ENCODE results near the gene EARS2.

EARS2 gene

DNA sequence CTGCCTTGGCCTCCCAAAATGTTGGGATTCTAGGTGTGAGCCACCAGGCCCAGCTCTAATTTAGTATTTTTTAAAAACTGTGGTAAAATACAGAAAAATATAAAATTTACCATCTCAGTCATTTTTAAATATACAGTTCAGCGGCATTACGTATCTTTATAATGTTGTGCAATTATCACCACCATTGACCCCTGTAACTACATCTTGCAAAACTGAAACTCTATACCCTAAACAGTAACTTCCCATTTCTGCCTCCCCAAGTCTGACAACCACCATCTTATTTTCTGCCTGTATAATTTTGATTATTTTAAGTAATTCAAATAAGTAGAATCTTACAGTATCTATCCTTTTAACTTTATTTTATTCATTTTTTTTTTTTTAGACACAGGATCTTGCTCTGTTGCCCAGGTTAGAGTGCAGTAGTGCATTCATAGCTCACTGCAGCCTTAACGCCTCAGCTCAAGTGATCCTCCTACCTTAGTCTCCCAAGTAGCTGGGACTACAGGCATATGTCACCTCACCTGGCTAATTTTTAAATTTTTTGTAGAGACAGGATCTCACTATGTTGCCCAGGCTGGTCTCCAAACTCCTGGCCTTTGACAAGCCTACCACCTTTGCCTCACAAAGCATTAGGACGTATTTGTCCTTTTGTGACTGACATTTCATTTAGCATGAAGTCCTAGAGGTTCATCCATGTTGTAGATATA is 36.0 kb downstream of the EARS2 start:
- CTCF ChIA-PET = interaction anchor here (1.0 kb wide), 1 partner anchor 35 kb away, joined by 3 read pairs; no protein-coding TSS in a partner anchor
- POLR2A ChIA-PET = interaction anchor here (0.7 kb wide), 1 partner anchor 11 kb away, joined by 3 read pairs; the partner anchor contains the start of gene GGA2
- TF ChIP-seq L3MBTL2 (conservative IDR thresholded peaks at IDR 0.05) = no peak
- no peak for TF ChIP-seq TARDBP (IDR thresholded peaks at IDR 0.05)
- no peak for TF ChIP-seq FOXA1 (IDR thresholded peaks at IDR 0.05)
- TF ChIP-seq ELF4 (IDR thresholded peaks at IDR 0.05) = no peak
- TF ChIP-seq BHLHE40 (IDR thresholded peaks at IDR 0.05; ENCODE audit: borderline replicate concordance) = no peak
- TF ChIP-seq ARNT (IDR thresholded peaks at IDR 0.05) = no peak
- TF ChIP-seq HDGF (IDR thresholded peaks at IDR 0.05; ENCODE audit: borderline replicate concordance) = no peak
- TF ChIP-seq CTBP1 (IDR thresholded peaks at IDR 0.05; ENCODE audit: borderline replicate concordance) = no peak
- TF ChIP-seq, protein P1, sequence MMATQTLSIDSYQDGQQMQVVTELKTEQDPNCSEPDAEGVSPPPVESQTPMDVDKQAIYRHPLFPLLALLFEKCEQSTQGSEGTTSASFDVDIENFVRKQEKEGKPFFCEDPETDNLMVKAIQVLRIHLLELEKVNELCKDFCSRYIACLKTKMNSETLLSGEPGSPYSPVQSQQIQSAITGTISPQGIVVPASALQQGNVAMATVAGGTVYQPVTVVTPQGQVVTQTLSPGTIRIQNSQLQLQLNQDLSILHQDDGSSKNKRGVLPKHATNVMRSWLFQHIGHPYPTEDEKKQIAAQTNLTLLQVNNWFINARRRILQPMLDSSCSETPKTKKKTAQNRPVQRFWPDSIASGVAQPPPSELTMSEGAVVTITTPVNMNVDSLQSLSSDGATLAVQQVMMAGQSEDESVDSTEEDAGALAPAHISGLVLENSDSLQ (IDR thresholded peaks at IDR 0.05) = no peak
- no peak for TF ChIP-seq SP1 (IDR thresholded peaks at IDR 0.05)
- no peak for TF ChIP-seq ZNF384 (IDR thresholded peaks at IDR 0.05)
- TF ChIP-seq SUZ12 (IDR thresholded peaks at IDR 0.05) = no peak
- no peak for TF ChIP-seq FOXK2 (IDR thresholded peaks at IDR 0.05)
- no peak for TF ChIP-seq LEF1 (IDR thresholded peaks at IDR 0.05; ENCODE audit: borderline replicate concordance)
- no peak for DNase-seq (ENCODE audit: extremely low spot score)

DNA sequence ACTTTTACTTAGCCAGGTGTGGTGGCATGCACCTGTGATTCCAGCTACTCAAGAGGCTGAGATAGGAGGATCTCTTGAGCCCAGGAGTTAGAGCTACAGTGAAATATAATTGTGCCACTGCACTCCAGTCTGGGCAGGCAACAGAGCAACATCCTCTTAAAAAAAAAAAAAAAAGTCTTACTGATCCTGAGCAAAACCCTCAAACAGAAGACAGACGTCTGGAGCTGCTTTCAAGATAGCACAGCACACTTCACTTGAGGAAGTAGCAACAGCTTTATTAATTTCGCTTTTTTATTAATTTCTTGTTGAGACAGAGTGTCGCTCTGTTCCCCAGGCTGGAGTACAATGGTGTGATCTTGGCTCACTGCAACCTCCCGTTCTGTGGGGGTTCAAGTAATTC is 36.6 kb downstream of the EARS2 start:
- no peak for DNase-seq (ENCODE audit: extremely low spot score)
- TF ChIP-seq LEF1 (IDR thresholded peaks at IDR 0.05; ENCODE audit: borderline replicate concordance) (no peak), FOXM1 (IDR thresholded peaks at IDR 0.05; ENCODE audit: borderline replicate concordance) (no peak), ELF4 (IDR thresholded peaks at IDR 0.05) (no peak), ZNF384 (IDR thresholded peaks at IDR 0.05) (no peak), L3MBTL2 (conservative IDR thresholded peaks at IDR 0.05) (no peak), HDGF (IDR thresholded peaks at IDR 0.05; ENCODE audit: borderline replicate concordance) (no peak), ARNT (IDR thresholded peaks at IDR 0.05) (no peak), SUZ12 (IDR thresholded peaks at IDR 0.05) (no peak), SP1 (IDR thresholded peaks at IDR 0.05) (no peak), NFRKB (IDR thresholded peaks at IDR 0.05) (no peak), FOXA1 (IDR thresholded peaks at IDR 0.05) (no peak), FOXK2 (IDR thresholded peaks at IDR 0.05) (no peak), BHLHE40 (IDR thresholded peaks at IDR 0.05; ENCODE audit: borderline replicate concordance) (no peak)
- TF ChIP-seq, protein P1 (IDR thresholded peaks at IDR 0.05) = no peak
- POLR2A ChIA-PET = interaction anchor here (0.7 kb wide), 1 partner anchor 10 kb away, joined by 3 read pairs; the partner anchor contains the start of gene GGA2
- CTCF ChIA-PET = interaction anchor here (1.0 kb wide), 1 partner anchor 35 kb away, joined by 3 read pairs; no protein-coding TSS in a partner anchor

DNA sequence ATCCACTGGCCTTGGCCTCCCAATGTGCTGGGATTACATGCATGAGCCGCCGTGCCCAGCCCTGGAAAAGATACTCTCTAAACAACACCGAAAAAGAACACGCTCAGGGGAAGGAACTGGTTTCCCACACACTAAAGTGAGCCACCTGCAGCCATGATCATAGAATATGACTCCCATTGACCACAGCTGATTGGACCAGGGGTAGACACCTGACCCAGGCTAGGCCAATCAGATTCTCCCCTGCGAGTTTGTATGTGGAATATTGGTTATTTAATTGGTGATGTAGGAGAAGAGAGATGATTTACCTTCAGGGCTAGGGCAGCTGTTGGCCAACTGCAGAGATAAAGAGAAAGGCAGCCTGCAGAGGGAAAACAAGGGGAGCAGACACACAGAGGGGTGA is 37.9 kb downstream of the EARS2 start:
- POLR2A ChIA-PET = no interaction called here
- CTCF ChIA-PET = no interaction called here
- no peak for DNase-seq (ENCODE audit: extremely low spot score)
- TF ChIP-seq LEF1 (IDR thresholded peaks at IDR 0.05; ENCODE audit: borderline replicate concordance) = no peak
- TF ChIP-seq CTBP1 (IDR thresholded peaks at IDR 0.05; ENCODE audit: borderline replicate concordance) = no peak
- no peak for TF ChIP-seq L3MBTL2 (conservative IDR thresholded peaks at IDR 0.05)
- no peak for TF ChIP-seq HDGF (IDR thresholded peaks at IDR 0.05; ENCODE audit: borderline replicate concordance)
- TF ChIP-seq, protein P1 (IDR thresholded peaks at IDR 0.05) = no peak
- no peak for TF ChIP-seq TARDBP (IDR thresholded peaks at IDR 0.05)
- no peak for TF ChIP-seq ELF4 (IDR thresholded peaks at IDR 0.05)
- no peak for TF ChIP-seq FOXK2 (IDR thresholded peaks at IDR 0.05)
- TF ChIP-seq FOXM1 (IDR thresholded peaks at IDR 0.05; ENCODE audit: borderline replicate concordance) = no peak
- TF ChIP-seq FOXA1 (IDR thresholded peaks at IDR 0.05) = no peak

DNA sequence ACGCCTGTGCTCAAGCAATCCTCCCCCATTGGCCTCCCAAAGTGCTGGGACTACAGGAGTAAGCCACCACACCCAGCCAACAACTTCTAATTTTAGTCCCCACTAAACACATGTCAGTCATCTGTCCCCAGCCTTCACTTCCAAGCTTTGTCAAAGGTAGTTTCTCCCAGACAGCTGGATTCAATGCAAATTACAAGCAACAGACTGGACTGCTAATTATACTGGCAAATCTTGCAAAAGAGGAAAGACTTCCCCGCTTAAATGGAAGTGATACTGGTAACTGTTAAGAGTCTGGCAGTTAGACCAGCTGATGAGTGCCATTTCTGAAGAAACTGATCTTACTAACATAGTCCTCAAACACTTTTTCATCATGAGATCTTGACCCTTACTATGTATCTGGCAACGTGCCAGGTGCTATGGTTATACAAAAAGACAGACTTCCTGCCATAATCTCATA is 38.7 kb downstream of the EARS2 start:
- no peak for TF ChIP-seq ARNT (IDR thresholded peaks at IDR 0.05)
- TF ChIP-seq CTBP1 (IDR thresholded peaks at IDR 0.05; ENCODE audit: borderline replicate concordance) = no peak
- no peak for TF ChIP-seq HDGF (IDR thresholded peaks at IDR 0.05; ENCODE audit: borderline replicate concordance)
- TF ChIP-seq FOXK2 (IDR thresholded peaks at IDR 0.05) = no peak
- no peak for TF ChIP-seq LEF1 (IDR thresholded peaks at IDR 0.05; ENCODE audit: borderline replicate concordance)
- no peak for TF ChIP-seq SUZ12 (IDR thresholded peaks at IDR 0.05)
- no peak for TF ChIP-seq FOXM1 (IDR thresholded peaks at IDR 0.05; ENCODE audit: borderline replicate concordance)
- TF ChIP-seq, protein P1 (IDR thresholded peaks at IDR 0.05) = no peak
- TF ChIP-seq NFRKB (IDR thresholded peaks at IDR 0.05) = no peak
- TF ChIP-seq SP1 (IDR thresholded peaks at IDR 0.05) = no peak
- TF ChIP-seq BHLHE40 (IDR thresholded peaks at IDR 0.05; ENCODE audit: borderline replicate concordance) = no peak
- TF ChIP-seq FOXA1 (IDR thresholded peaks at IDR 0.05) = no peak
- no peak for TF ChIP-seq ZNF384 (IDR thresholded peaks at IDR 0.05)
- TF ChIP-seq ELF4 (IDR thresholded peaks at IDR 0.05) = no peak
- TF ChIP-seq L3MBTL2 (conservative IDR thresholded peaks at IDR 0.05) = no peak
- TF ChIP-seq TARDBP (IDR thresholded peaks at IDR 0.05) = no peak
- POLR2A ChIA-PET = no interaction called here
- CTCF ChIA-PET = no interaction called here
- no peak for DNase-seq (ENCODE audit: extremely low spot score)
